Gastrocnemius medialis (tissue), 4 donors: ENCODE results near the gene FCER1G. TPM values are rescaled to one million over a fixed set of nuclear protein-coding genes. Genes with fewer than 3 reads are reported as not detected.

Source experiments
- ATAC-seq, 2 donors: fragments of 150-250 bp; one replicate each; pipeline ENCODE4 v1.9.1; 2016
- DNase-seq, 2 donors: peaks; one replicate each; pipeline ENCODE4 v3.0.0-alpha.2; 2019
- H3K27ac ChIP-seq, 4 donors: fragments of 200-600 bp; sonication (generic); 1 replicate in 1 of 4; 2 replicates in 3 of 4; pipeline ENCODE4 v1.5.1; 2016 to 2018; ENCODE audit warnings: mild to moderate bottlenecking in 2 of 4, moderate library complexity in 1 of 4
- H3K27me3 ChIP-seq, 3 donors: fragments of 200-600 bp; sonication (generic) in 2 of 3; 1 replicate in 1 of 3; 2 replicates in 2 of 3; pipeline versions ENCODE4 v1.5.1 to v1.6.0; 2016 to 2019; ENCODE audit warnings: mild to moderate bottlenecking in 1 of 3, moderate library complexity in 1 of 3
- H3K36me3 ChIP-seq, 2 donors: fragments of 200-600 bp; sonication (generic) in 1 of 2; one replicate each; pipeline ENCODE4 v1.5.1; 2017 to 2018
- H3K4me1 ChIP-seq, 2 donors: fragments of 200-600 bp; sonication (generic) in 1 of 2; one replicate each; pipeline ENCODE4 v1.5.1; 2016 to 2017; ENCODE audit warnings: mild to moderate bottlenecking in 2 of 2
- H3K4me3 ChIP-seq, 4 donors: fragments of 200-600 bp; sonication (generic) in 3 of 4; 1 replicate in 1 of 4; 2 replicates in 3 of 4; pipeline ENCODE4 v1.5.1; 2016 to 2019; ENCODE audit warnings: mild to moderate bottlenecking in 2 of 4
- H3K9me3 ChIP-seq, 3 donors: fragments of 200-600 bp; sonication (generic) in 2 of 3; 1 replicate in 1 of 3; 2 replicates in 2 of 3; pipeline ENCODE4 v1.5.1; 2016 to 2019
- POLR2A ChIP-seq, 2 donors: fragments of 450-650 bp; IDR thresholded peaks; one replicate each; pipeline ENCODE4 v1.6.1; 2017; ENCODE audit warnings: antibody characterized with exemption in 2 of 2, mild to moderate bottlenecking in 2 of 2, moderate library complexity in 2 of 2
- in situ Hi-C, 4 donors: fragments of 200-750 bp; cut with MboI; loops; one replicate each; pipeline versions ENCODE4 v1.15.0 to v1.8.0; 2017; ENCODE audit warnings: low sequenced_read_pairs in 4 of 4
- intact Hi-C: fragments of 100-400 bp; cut with DNase I; formaldehyde crosslinking; loops from one replicate; pipeline ENCODE4 v1.15.1; 2023; ENCODE audit warnings: low total_unique reads
- total RNA-seq, 4 donors: library from RNA; depleted of rRNA; stranded (reverse); fragments of >200 nt; gene quantifications; one replicate each; pipeline versions ENCODE4 v1.1.0 to v1.2.3, GENCODE V29; 2016
- TF ChIP-seq, protein P1 (sequence below), 5 experiments: fragments of 450-650 bp in 3 of 5; fragments of 200-600 bp in 2 of 5; sonication (generic) in 2 of 5; IDR thresholded peaks in 4 of 5; conservative IDR thresholded peaks in 1 of 5; 1 replicate in 4 of 5; 2 replicates in 1 of 5; pipeline ENCODE4 v1.5.1; 2016 to 2019; ENCODE audit warnings: antibody characterized with exemption in 5 of 5, mild to moderate bottlenecking in 3 of 5, moderate library complexity in 3 of 5

The FCER1G gene
- total RNA-seq, 4 donors from 2014 or later = 4.2 to 20.4 (median 18.5) TPM

DNA sequence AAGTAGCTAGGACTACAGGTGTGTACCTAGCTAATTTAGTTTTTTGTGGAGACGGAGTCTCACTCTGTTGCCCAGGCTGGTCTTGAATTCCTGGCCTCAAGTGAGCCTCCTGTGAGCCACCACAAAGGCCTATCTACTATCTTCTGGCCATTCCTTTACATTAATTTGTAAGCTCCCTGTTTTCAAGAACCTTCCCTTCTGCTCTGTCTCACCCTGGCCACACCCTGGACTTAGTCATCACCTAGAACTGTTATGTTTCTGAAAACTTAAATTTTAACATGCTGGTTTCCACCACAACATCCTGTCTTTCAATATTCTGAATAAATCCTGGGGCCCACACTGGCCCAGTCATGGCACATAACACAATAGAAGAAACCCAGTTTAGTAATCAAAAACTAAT, 32.9 kb upstream of the FCER1G start:
- in situ Hi-C loops = loop anchor here in 1 of 4 donors (25.0 kb wide), 1 partner anchor 580 kb away; the partner anchor contains the start of gene ATF6
- H3K9me3 ChIP-seq = no peaks in the 10 kb centered on the region
- intact Hi-C loops = no loop called here
- H3K27ac ChIP-seq = no peak overlapping the region
- DNase-seq = no peak
- no peaks in the 10 kb centered on the region for H3K27me3 ChIP-seq
- H3K4me1 ChIP-seq = peaks cover 21% of the 10 kb centered on the region in 2 donors
- no peak for TF ChIP-seq POLR2A (IDR thresholded peaks at IDR 0.05)
- TF ChIP-seq, protein P1, sequence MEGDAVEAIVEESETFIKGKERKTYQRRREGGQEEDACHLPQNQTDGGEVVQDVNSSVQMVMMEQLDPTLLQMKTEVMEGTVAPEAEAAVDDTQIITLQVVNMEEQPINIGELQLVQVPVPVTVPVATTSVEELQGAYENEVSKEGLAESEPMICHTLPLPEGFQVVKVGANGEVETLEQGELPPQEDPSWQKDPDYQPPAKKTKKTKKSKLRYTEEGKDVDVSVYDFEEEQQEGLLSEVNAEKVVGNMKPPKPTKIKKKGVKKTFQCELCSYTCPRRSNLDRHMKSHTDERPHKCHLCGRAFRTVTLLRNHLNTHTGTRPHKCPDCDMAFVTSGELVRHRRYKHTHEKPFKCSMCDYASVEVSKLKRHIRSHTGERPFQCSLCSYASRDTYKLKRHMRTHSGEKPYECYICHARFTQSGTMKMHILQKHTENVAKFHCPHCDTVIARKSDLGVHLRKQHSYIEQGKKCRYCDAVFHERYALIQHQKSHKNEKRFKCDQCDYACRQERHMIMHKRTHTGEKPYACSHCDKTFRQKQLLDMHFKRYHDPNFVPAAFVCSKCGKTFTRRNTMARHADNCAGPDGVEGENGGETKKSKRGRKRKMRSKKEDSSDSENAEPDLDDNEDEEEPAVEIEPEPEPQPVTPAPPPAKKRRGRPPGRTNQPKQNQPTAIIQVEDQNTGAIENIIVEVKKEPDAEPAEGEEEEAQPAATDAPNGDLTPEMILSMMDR (IDR thresholded peaks at IDR 0.05 in 4 of 5, conservative IDR thresholded peaks at IDR 0.05 in 1 of 5) = no peak
- ATAC-seq = no peak
- H3K36me3 ChIP-seq = no peaks in the 10 kb centered on the region
- no peak overlapping the region for H3K4me3 ChIP-seq

DNA sequence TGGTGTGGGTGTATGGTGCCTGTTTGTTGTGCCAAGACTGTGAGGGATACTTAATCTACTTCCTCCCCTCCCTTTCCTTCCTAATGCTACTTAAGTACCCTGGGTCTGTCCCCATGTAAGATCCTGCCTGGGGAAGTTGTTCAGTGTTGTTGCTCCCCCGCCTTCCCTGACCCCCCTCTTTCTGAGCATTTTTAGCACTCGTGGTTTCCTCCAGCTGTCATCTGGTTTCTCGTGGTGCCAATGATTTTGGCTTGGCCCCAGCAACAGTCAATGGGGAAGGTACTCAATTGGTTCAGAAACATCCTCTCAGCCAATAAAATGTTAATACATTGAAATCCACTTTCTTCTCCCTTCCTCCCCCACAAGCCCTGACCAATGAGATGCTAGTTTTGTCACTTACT, 29.8 kb upstream of the FCER1G start:
- no peaks in the 10 kb centered on the region for H3K36me3 ChIP-seq
- H3K4me3 ChIP-seq = no peak overlapping the region
- ATAC-seq = peak; percentile 71 to 77
- no peaks in the 10 kb centered on the region for H3K9me3 ChIP-seq
- intact Hi-C loops (no loop called here), in situ Hi-C loops (loop anchor here in 1 of 4 donors (25.0 kb wide), 1 partner anchor 577 kb away; the partner anchor contains the start of gene ATF6)
- peak; percentile 54 to 65 for DNase-seq
- H3K4me1 ChIP-seq = peaks cover 21% of the 10 kb centered on the region in 2 donors
- peak overlapping the region; percentile 61 to 77 (median 69) for H3K27ac ChIP-seq
- no peak for TF ChIP-seq POLR2A (IDR thresholded peaks at IDR 0.05)
- TF ChIP-seq, protein P1 (IDR thresholded peaks at IDR 0.05 in 4 of 5, conservative IDR thresholded peaks at IDR 0.05 in 1 of 5) = no peak
- no peaks in the 10 kb centered on the region for H3K27me3 ChIP-seq

DNA sequence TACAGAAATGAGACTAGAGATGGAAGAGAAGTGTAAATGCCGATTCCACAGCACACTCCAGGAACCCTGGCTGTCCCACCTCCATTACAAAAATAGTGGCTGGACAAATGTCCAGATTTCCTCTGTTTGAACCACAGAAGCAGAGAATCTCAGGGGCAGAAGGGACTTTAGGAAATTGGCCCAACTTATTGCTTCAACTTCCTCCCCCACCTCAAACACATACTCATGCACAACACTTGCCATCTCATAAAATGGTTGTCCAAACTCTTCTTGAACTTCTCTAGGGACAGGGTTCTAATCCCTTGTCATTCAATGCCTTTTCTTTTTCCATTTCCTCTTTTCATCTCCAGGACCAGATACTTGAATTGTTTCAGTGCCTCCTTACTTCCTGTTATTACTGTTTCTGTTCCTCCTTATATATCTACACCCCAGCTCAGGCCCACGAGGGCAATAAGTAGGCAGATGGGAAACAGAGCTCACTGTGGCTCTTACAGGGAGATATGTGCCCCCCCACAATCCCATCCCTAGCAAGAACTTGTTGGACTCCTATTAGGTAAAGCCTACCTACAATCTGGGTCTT, 29.3 kb upstream of the FCER1G start:
- ATAC-seq = peak in 1 of 2 donors; percentile 10
- TF ChIP-seq POLR2A (IDR thresholded peaks at IDR 0.05) = no peak
- TF ChIP-seq, protein P1 (IDR thresholded peaks at IDR 0.05 in 4 of 5, conservative IDR thresholded peaks at IDR 0.05 in 1 of 5) = no peak
- H3K4me1 ChIP-seq = peaks cover 21% of the 10 kb centered on the region in 2 donors

DNA sequence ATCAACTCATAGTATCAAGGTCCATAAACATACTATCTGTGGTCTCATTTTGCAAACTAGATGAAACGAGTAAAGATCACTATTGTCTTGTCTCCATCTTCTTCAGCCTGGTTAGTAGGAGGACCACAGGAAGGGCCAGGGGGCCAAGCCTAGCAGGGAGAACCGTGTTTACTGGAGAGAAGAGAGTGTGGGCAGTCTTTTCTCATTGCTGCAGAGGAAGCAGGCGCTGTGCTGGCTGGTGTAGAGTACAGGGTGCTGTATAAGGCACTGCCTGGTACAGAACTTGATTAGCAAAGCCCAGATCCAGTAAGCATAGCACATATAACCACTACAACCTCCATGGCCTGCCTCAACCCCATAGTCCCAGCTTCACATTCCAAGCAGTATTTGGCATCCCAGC, 27.8 kb upstream of the FCER1G start:
- no peak overlapping the region for H3K27ac ChIP-seq
- H3K4me3 ChIP-seq = no peak overlapping the region
- H3K9me3 ChIP-seq = no peaks in the 10 kb centered on the region
- ATAC-seq = no peak
- no peaks in the 10 kb centered on the region for H3K27me3 ChIP-seq
- intact Hi-C loops = no loop called here
- H3K36me3 ChIP-seq = no peaks in the 10 kb centered on the region
- peaks cover 21% of the 10 kb centered on the region in 2 donors for H3K4me1 ChIP-seq
- no peak for DNase-seq
- TF ChIP-seq, protein P1 (IDR thresholded peaks at IDR 0.05 in 4 of 5, conservative IDR thresholded peaks at IDR 0.05 in 1 of 5) = no peak
- TF ChIP-seq POLR2A (IDR thresholded peaks at IDR 0.05) = no peak
- in situ Hi-C loops = loop anchor here in 1 of 4 donors (25.0 kb wide), 1 partner anchor 575 kb away; the partner anchor contains the start of gene ATF6

More for the DNA sequence above, 29.3 kb upstream of the FCER1G start:
- H3K4me3 ChIP-seq = no peak overlapping the region
- intact Hi-C loops = no loop called here
- H3K9me3 ChIP-seq = no peaks in the 10 kb centered on the region
- no peaks in the 10 kb centered on the region for H3K36me3 ChIP-seq
- DNase-seq = no peak
- in situ Hi-C loops = loop anchor here in 1 of 4 donors (25.0 kb wide), 1 partner anchor 576 kb away; the partner anchor contains the start of gene ATF6
- H3K27me3 ChIP-seq = no peaks in the 10 kb centered on the region
- H3K27ac ChIP-seq = peak overlapping the region; percentile 61 to 77 (median 69)
